ENCODE data around the gene DNAJC13.

GRCh38 chr3:132538072-132538471, 120.8 kb downstream of the DNAJC13 start:
- TF ChIP-seq CTCF (IDR thresholded peaks at IDR 0.05) (no peak), POLR2AphosphoS5 (IDR thresholded peaks at IDR 0.05) (no peak)

All from prostate gland (tissue), 2 donors.